GM18867 (cell line): ENCODE results near the gene RHCG.
"Not testable (repeated sequence)": the region's sequence is repeated elsewhere in the genome, so short reads cannot be mapped to it uniquely, and the experiment has no call there.

Source experiments
- ATAC-seq: cut with Tn5 transposase; IDR thresholded peaks from one replicate; pipeline ENCODE4 v1.9.1; 2021; ENCODE audit warnings: mild to moderate bottlenecking, moderate library complexity; ENCODE audit not compliant: unreplicated experiment

The RHCG gene

DNA sequence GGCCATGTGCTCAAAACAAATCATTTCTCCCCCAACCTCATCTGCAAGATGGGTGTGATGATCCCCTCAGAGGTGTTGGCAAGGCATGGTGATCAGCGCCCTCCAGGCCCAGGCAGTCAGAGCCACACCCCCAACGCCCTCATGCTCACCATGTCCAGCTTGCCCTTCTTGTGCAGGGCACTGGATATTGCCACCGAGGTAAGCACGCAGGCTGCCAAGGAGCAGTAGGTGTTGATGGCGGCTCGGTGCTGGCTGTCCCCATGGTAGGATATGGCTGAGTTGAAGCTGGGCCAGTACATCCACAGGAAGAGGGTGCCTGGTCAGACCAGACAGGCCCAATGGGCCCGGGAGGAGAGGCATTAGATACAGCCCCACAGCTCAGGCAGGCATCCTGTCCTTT lies 17.2 kb downstream of the RHCG start:
- no peak for ATAC-seq

DNA sequence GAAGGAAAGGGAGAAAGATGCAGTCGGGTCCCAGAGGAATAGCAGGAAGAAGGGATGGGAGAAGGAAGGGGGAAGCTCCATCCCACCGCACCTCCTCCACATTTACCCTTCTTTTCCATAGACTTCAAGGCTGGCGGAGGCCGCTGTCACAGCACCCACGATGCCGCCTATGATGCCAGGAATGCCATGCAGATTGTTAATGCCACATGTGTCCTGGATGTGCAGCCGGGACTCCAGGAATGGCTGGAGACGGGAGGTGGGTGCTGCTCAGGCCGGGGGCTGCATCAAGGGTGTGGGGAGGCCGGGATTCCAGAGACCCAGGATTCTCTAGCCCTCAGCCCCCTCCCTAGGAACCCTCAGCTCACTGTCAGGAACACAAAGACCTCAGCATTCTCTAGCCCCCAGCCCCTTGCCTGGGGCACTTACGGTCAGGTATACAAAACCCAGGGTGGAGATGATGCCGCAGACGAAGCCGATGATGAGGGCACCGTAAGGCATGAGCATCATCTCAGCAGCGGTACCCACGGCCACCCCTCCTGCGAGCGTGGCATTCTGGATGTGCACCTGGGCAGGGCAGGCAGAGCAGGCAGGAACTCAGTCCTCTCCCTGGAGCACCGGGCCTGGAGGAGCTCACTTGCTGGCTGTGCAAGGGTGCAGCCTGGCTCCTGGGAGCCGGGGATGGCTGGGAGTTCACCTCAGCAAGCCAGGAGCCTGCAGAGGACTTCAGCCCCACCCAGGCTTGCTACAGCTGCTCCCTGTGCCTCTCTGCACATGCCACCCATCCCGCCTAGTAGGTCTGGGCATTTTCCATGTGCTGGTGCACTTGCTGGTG lies 18.8 kb downstream of the RHCG start:
- no peak for ATAC-seq

DNA sequence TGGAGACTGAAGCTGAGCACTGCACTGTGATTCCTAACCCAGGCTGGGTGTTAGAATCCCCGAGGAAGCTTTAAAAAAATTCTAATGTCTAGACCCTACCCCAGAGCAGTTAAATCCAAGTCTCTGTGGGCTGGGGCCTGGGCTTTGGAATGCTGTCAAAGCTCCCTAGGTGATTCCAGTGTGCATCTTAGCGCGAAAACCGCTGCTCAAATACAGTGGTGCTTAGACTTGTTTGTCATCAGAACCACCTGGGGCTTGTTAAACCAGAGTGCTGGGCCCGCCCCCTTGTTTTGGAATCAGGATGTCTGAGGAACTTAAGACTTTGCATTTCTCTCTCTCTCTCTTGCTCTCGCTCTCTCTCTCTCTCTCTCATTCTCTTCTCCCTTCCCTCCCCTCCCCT lies 20.7 kb downstream of the RHCG start:
- no peak for ATAC-seq

DNA sequence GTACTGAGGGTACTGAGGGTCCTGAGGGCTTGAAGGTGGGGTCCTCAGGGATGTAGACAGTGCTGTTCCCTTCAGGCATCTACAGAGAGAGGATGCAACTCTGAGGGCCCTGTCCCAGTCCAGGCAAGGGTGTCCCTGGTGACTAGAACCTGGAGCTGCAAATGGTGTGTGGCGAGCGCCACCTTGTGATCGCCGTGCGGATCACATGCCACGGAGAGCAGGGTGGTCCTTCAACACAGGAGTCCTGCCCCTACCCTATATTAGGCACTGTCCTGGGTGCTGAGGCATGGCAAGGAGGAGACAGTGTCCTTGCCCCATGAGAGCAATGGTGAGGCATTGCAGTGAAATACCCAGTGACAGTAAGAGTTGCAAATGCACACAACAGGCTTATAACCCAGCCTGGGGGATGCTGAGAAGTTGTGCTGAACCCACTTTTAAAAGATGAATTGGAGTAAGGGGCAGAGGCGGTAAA lies 23.6 kb downstream of the RHCG start:
- peak; percentile 65 for ATAC-seq

DNA sequence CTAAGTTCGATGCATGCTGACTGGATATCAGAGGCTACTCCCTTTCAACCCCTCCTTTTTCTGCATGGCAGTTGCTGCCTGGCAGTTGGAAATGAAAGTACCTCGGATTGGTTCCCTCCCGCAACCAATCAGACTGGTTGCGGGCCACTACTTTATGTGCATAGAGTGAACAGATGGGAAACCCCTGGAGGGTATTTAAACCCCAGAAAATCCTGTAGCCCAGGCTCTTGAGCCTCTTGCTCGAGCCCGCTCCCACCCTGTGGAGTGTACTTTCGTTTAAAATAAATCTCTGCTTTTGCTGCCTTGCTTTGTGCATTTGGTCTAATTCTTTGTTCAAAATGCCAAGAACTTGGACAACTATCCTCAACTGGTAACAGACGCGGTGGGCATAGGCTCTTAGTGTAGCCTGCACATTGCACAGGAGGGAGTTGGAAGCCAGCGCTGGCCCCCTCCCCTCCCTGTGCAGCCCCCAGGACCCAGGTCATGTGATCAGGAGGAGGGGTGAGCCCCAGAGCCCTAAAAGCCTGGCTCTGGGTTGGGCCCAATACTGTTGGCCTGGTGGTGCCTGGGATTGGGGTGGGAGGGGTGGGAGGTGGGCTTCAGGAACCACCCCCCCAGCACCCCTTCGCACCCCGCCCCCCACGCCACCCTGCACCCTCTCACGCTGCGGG lies 26.8 kb downstream of the RHCG start:
- no peak for ATAC-seq

DNA sequence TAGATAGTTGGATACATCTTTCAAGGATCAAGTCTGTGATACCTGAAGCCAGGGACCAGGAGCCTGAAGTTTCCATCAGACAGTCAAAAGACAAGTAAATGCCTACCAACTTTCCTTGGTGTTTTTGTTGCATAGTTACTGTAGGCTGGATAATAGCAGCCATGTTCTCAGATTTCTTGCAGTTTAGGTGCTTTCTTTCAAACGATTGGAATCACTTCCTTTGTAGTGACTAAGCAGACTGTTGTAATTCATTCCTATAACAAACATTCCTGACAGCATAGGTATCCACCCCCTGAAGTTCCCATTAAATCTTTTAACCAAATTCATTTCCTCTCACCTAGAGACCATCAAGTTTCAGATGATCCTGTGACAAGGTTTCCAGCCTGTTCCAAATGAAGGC lies 27.6 kb downstream of the RHCG start:
- not testable (repeated sequence) for ATAC-seq

DNA sequence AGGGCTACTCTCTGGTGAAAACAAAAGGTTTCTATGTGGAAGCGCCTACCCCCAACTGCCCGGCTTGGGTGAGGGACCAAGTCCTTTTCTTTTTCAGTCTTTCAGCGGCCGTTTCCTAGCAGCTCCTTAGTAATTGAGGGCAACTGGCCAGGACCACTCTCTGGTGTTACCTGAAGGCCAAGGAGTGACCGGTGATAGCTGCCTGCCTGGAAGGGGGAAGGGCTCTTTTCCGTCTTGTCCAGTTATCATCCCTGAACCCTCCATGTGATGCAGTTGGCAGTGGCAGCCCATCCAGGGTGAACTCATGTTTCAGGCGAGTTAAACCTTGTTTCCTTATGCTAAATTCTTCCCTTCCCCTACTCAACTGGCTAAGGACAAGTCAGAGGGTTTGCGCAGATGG lies 33.3 kb downstream of the RHCG start:
- no peak for ATAC-seq

DNA sequence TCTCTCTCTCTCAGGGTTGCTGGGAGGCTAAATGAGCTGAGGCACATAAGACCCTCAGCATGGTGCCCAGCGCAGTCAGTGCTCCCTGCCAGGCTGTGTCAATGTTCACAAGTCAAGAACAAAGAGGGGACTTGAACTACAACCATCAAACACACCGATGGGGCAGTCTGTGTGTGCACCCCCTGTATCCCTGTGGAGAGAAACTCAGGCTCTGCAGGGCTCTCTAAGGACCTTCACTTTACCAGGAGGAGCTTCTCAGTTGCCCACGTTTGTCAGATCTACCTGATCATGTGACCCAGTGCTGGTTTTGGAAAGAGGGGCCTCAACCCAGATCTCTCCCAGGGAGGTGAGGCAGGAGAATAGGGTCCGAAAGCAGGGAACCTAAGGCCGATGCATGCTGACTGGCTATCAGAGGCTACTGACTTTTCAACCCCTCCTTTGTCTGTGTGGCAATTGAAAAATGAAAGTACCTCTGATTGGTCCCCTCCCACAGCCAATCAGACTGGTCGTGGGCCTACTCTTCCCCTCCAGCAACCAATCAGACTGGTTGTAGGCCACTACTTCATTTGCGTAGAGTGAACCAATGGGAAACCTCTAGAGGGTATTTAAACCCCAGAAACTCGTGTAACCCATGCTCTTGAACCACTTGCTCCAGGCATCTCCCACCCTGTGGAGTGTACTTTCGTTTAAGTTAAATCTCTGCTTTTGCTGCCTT lies 34.0 kb downstream of the RHCG start:
- no peak for ATAC-seq

DNA sequence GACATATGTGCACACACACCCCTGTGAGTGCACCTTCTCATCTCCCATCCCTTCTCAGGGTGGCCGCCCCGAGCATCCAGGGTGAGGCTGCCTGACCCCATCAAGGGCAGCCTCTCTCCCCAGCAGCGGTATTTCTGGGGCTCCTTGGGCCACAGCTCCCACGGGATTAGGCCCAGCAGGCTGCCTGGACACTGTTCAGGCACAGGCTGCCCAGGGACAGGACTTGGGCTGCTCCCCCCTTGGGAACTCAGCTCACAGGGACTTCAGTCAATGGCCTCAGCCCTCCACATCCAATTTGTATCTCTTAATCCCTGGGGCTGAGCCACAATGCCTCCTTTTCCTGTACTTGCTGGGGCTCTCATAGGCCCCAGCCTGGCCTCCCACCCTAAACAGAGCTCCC lies 35.0 kb downstream of the RHCG start:
- no peak for ATAC-seq

DNA sequence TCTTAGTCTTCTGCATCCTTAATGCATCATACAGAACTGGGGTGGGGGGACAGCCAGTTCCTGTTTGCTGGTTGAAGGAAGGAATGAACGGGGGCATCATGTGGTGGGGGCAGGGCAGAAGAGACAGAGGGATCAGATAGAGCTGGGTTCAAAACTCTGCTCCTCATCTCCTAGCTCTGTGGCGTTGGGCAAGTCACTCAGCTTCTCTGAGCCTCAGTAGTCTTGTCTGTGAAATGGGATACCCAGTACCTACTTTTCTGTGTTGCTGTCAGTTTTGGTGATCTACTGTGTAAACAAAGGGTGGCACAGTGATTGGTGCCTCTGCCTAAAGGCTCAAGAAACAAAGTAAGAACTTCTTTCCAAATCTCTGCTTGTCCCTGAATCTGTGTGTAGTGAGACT lies 36.3 kb downstream of the RHCG start:
- ATAC-seq, result no peak

DNA sequence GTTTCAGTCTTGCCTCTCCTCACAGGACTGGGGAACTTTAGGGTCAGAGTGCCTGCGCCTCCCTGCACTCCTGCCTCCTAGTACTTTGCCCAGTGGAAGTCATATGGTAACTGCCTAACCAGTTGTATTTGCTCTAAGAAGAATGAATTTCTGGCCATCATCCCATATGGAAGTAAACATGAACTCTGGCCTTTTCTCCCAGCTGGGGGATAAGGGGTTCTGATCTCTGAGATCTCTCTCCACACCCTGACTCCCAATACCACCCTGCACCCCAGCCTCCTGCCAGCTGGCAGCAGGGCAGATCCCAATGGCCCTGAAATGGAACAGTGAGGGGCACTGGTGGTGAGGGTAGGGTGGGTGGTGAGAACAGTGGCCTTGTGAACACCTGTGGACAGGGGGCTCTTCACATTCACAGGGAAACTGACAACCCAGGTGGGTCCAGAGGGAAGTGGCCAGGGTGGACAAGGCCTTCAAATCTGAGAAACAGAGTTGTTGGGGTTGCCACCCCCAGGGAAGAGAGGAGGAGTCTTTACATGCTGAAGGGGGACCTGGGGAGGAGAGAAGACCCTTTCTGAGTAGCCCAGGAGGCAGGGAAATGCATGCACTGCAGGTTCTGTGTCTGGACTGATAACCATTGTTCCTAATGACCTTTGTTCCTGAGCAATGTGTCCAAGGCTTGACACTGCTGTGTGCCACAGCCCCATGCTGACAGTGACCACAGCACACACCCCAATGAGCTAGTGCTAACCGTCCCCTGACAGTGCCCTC lies 36.9 kb downstream of the RHCG start:
- ATAC-seq, result no peak

DNA sequence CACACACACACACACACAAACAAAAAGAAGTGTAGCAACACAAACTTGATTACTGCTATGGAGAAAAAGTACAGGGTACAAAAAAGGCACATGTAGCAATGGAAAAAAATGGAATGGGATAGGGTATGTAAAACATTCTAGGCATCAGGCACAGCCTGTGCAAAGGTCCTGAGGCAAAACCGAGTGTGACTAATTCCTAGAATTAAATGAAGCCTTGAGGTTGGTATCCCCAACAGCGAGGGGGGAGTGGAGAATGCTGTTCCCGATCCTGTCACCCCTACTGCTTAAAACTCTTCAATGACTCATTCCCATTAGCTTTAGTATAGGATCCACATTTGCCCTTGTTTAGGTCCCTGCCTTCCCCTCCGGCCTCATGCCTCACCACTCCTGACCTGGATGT lies 37.9 kb downstream of the RHCG start:
- no peak for ATAC-seq

DNA sequence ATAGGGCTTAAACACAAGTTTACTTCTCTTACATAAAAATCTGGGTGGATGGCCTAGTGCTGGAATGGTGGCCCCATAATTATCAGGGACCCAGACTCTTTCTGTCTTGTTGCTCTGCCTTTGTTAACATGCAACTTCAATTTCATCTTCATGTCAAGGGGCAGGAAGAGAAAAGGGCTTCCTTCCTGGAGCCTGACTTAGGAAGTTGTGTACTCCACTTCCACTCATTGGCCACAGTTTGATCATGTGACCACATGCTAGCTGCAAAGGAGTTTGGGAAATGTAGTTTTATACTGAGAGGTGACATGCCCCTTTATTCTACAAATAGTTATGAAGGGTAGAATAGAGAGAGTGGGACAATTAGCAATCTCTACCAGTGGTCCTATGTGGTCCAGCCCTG lies 39.3 kb downstream of the RHCG start:
- no peak for ATAC-seq

DNA sequence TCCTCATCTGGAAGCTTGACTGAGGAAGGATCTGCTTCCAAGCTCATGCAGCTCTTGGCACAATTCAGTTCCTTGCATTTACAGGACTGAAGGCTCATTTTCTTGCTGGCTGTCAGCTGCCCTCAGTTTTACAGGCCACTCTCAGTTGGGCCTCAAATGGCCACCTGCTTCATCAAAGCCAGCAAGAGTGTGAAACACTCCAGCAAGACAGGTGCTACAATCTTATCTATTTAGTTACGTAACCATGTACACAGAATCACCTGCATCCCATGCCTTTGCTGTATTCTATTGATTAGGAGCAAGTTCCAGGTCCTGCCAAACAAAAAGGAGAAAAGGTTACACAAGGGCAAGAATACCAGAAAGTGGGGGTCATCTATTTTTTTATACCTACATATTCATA lies 40.8 kb downstream of the RHCG start:
- no peak for ATAC-seq

DNA sequence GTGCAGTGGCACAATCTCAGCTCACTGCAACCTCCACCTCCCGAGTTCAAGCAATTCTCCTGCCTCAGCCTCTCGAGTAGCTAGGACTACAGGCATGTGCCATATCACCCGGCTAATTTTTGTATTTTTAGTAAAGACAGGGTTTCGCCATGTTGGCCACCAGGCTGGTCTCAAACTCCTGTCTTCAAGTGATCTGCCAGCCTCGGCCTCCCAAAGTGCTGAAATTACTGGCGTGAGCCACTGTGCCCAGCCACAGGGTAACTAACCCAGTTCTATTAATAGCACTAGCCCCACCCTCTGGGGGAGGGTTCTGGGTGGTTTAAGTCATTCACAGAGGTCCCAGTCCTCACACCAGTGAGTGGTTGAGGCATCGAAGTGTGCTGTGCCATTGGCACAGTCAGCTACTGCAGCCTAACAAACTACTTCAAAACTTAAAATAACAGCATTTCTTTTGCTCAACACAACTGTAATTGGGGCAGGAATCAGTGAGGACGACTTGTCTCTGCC lies 44.0 kb downstream of the RHCG start:
- ATAC-seq, result no peak

DNA sequence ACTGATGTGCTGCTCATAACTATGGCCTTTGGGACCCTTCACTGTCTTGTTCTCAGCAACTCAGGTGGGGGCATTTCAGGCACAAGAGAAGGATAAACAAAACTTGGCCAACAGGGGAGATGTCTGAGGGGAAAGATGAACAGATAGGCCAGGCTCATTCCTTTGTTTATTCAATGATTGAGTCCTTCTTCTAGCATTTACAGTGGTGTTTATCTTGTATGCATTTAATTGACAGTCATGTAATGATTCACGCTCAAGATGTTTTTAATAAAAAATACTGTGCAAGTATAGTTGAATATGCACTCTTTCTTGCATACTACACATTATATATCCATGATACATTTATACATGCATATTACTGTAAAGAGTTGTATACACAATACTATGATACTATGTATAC lies 44.5 kb downstream of the RHCG start:
- no peak for ATAC-seq

DNA sequence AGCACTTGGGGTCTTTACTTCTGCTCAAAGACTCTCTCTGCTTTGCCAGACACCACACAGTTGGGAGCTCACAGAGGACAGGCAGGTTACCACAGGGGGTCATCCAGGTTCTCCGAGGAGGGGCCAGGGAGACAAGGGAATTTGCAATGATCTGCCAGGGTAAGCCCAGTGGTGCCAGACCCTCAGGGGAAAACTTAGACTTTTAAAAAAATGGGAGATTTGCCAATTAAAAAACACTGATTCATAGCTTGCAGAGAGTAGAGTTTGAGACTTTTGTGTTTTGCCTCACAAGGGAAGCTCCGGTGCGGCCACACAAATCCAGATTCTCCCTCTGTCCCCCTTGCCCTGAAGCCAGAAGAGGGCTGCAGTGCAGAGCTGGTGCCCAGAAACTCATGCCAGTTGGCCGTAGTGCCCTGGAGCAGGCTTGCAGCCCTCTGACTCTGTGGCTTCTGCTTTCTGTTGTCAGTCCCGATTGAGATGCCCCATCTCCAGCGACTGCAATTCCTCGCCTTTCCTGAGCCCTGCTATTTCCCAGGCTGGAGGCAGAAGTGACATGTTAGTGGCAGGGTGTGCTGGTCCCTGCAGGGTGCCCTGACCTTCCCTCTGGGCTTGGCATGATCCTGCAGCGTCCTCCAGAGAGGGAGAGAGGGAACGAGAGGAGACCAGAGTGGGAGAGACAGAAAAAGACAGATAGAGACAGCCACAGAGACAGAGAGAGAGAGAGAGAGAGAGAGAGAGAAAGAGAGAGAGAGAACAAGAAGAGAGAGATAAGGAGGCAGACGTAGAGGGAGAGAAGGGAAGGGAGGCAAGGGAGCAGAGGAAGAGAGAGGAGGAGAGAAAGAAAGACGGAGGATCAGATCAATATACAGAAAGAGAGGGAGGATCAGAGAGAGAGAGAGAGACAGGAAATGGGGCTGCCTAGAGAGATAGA lies 46.0 kb downstream of the RHCG start:
- no peak for ATAC-seq

DNA sequence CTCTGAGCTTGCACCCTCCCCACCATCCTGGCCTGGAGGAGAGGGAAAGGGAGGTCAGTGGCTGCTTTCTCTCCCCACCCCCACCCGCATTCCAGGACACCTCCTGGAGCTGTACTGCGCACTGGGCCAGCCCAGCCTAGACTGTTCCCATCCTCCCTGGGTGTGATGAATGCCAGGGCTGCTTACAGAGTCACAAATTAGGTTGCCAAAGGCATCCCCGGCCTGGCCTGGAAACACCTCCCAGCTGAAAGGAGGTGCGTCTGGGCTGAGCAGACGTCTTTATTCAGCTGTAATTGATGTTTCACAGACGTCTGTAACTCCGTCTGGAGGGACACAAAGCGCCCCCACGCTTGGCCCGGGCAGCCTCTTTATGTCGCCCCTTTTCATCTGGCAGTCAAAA lies 47.6 kb downstream of the RHCG start:
- no peak for ATAC-seq

DNA sequence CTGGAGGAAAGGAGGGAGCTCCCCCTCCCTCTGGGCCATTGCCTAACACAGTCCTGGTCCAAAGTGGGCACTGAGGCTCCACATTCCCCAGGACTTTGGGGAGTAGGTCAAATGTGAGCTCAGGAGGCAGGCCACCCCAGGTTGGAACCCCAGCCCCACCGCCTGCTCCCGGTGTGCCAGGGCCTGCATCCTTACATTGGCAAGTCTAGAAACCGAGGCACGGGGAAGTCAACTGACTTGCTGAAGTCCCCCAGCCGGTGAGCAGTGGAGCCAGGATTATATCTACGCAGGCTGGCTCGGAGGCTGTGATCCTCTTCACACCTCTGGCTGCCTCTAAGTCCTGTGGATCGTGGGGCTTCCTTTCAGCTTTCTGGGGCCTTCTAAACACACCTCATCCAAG lies 48.7 kb downstream of the RHCG start:
- no peak for ATAC-seq
